Posterior cingulate gyrus (tissue), 11 donors: ENCODE results near the gene SMAD4.
A peak's percentile ranks its signal among the peaks of the same experiment; 100 is the strongest.
"Not testable (repeated sequence)": the region's sequence is repeated elsewhere in the genome, so short reads cannot be mapped to it uniquely, and the experiment has no call there.

ENCODE experiments used
- DNase-seq, 10 donors: peaks; one replicate each; pipeline versions ENCODE4 v3.0.0 to v3.0.0-alpha.2; 2020 to 2021; ENCODE audit warnings: mixed read lengths in 3 of 10
- intact Hi-C: fragments of 100-400 bp; cut with DNase I; formaldehyde crosslinking; loops from one replicate; pipeline ENCODE4 v1.15.1; 2023

Gene SMAD4

DNA sequence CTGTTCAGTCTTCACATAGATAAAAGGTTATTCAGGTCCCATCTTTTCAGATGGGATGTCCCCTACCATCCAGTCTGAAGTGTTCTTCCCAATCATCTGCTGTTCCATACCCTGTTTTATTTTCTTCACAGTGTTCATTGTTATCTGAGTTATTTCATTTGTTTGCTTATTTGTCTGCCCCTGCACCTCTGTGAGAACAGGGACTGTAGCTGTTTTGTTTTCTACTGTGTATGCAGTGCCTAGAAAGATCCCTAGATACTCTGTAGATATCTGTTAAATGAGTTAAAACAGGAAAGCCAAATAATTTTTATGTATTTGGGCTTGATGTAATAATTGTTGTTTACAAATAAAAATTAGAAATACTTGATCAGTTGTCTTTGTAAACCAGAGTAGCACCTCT lies 34.2 kb downstream of the SMAD4 start:
- intact Hi-C loops: no loop called here
- no peak for DNase-seq

GRCh38 chr18:51066273-51066672 lies 36.3 kb downstream of the SMAD4 start:
- intact Hi-C loops: no loop called here
- DNase-seq: no peak

DNA sequence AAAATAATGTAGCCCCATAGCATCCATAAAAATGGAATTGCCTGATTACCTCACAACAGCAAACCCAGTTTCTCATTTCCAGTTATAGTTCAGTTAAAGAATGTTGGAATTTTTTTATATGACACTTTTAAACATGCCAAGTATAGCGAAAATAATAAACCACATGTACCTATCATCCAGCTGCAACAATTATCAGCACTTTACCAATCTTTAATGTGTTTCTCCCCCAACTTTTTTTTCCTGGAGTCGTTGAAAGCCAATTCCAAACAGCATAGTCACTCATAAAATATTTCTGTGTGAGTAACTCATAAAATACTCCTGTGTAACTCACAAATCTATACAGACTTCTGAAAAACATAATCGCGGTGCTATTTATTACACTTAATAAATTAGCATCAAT lies 38.1 kb downstream of the SMAD4 start:
- DNase-seq: no peak
- intact Hi-C loops: no loop called here

DNA sequence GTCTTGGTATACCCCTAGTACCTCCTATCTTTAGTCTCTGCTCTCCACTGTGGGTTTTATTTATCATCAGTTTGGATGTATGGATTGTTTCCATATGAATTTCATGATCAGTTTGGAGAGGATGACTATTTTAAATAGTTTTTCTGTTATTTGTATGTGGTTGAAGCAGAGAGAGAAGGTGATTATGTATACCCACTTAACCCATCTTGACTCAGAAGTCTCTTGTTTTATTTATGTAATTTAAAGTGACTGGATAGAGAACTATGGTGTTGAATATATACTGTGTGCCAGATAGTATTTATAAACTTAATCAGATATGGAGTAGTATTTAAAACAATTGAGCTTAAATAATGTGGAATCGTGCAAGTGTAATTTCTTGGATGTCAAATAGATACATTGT lies 39.9 kb downstream of the SMAD4 start:
- intact Hi-C loops: no loop called here
- DNase-seq: no peak

DNA sequence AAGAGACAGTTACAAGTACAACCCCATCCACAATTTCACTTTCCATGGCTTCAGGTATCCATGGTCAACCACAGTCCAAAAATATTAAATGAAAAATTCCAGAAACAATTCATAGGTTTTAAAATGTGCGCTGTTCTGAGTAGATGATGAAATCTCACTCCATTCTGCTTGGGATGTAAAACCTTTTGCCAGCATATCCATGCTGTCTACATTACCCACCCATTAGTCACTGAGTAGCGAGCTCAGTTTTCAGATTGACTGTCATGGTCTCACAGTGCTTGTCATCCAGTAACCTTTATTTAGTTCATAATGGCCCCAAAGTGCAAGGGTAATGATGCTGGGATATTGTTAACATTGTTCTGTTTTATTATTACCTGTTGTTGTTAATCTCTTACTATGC lies 40.5 kb downstream of the SMAD4 start:
- intact Hi-C loops: no loop called here

GRCh38 chr18:51072586-51073313 lies 42.7 kb downstream of the SMAD4 start:
- intact Hi-C loops: no loop called here
- DNase-seq: no peak

More for the DNA sequence above, 40.5 kb downstream of the SMAD4 start:
- DNase-seq: no peak

GRCh38 chr18:51074605-51075004 lies 44.6 kb downstream of the SMAD4 start:
- intact Hi-C loops: no loop called here
- DNase-seq: no peak

DNA sequence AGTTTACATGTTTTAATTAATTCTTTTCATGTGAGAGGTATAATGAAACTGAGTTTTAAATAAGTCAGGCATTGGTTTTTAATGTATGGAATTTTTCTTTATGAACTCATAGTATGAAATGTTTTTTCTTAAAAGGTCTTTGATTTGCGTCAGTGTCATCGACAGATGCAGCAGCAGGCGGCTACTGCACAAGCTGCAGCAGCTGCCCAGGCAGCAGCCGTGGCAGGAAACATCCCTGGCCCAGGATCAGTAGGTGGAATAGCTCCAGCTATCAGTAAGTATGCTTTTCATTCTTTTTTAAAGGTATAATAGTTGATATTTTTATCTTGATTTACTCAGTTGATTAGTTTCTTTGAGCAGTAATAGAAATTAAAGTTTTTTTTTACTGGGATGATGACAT lies 46.5 kb downstream of the SMAD4 start:
- intact Hi-C loops: no loop called here
- peak in 1 of 10 donors; percentile 82 for DNase-seq

DNA sequence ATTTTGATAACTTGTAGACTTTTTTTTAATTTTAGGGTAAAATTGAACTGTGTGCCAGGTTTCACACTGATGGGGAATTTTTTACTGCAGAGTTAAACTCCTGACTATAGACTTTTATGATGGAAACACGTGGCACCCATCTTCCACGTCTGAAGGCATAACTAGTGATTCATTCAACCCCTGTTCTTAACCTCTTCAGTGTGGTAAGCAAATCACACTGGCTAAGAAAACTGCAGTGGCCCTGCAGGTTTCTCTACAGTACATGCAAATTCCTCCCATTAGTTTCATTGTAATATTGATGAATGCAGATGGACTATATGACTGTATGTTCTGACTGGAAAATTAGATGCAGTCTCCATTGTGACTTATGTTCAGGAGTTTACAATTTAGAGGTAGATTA lies 47.2 kb downstream of the SMAD4 start:
- intact Hi-C loops: no loop called here
- DNase-seq: no peak

DNA sequence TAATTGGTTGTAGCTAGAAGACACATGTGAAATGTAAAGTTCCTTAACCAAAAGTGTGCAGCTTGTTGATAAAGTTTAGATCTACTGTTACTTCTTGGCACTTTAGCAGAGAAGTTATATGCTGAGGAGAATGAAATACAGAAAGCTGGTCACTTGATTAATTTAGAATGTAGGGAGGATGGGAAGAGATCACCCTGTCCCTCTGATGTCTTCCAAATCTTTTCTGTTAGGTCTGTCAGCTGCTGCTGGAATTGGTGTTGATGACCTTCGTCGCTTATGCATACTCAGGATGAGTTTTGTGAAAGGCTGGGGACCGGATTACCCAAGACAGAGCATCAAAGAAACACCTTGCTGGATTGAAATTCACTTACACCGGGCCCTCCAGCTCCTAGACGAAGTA lies 48.0 kb downstream of the SMAD4 start:
- no peak for DNase-seq
- intact Hi-C loops: no loop called here

- no peak for DNase-seq
- intact Hi-C loops: no loop called here
Observed at GRCh38 chr18:51082571-51083267, 52.7 kb downstream of the SMAD4 start.

DNA sequence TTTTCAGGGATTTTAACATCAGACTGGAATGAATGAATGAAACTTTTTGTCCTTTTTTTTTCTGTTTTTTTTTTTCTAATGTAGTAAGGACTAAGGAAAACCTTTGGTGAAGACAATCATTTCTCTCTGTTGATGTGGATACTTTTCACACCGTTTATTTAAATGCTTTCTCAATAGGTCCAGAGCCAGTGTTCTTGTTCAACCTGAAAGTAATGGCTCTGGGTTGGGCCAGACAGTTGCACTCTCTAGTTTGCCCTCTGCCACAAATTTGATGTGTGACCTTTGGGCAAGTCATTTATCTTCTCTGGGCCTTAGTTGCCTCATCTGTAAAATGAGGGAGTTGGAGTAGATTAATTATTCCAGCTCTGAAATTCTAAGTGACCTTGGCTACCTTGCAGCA lies 53.4 kb downstream of the SMAD4 start:
- intact Hi-C loops: no loop called here
- DNase-seq: no peak

DNA sequence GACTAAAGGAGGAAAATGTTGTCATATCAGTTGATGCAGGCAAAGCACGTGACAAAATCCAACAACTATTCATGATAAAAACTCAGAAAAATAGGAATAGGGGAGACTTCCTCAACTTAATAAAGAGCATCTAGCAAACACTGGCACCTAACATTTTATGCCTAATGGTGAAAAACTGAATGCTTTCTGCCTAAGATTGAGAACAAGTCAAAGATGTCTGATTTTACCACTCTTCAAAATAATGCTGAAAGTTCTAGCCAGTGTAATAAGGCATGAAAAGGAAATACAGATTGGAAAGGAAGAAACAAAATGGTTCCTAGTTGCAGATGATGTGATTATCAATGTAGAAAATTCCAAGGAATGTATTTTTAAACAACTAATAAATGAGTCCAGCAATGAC lies 58.4 kb downstream of the SMAD4 start:
- DNase-seq: no peak
- intact Hi-C loops: no loop called here

DNA sequence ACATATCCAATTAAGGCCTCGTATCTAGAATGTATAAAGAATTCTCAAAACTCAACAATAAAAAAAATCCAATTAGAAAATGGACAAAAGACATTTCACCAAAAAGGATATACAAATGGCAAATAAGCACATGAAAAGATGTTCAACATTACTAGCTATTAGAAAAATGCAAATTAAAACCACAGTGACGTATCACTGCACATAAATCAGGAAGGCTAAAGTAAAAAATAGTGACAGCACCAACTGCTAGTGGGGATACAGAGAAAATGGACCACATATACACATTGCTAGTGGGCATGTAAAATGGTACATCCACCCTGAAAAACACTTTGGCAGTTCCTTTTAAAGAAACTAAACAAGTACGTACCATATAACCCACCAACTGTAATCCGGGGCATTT lies 59.7 kb downstream of the SMAD4 start:
- no peak for DNase-seq
- intact Hi-C loops: no loop called here

GRCh38 chr18:51091270-51091669 lies 61.3 kb downstream of the SMAD4 start:
- intact Hi-C loops: no loop called here
- DNase-seq: no peak

- no peak for DNase-seq
- intact Hi-C loops: no loop called here
Observed at GRCh38 chr18:51092117-51092516, 62.1 kb downstream of the SMAD4 start.

DNA sequence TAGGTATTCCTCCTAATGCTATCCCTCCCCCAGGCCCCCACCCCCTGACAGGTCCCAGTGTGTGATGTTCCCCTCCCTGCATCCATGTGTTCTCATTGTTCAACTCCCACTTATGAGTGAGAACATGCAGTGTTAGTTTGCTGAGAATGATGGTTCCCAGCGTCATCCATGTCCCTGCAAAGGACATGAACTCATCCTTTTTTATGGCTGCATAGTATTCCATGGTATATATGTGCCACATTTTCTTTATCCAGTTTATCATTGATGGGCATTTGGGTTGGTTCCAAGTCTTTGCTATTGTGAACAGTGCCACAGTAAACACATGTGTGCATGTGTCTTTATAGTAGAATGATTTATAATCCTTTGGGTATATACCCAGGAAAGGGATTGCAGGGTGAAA lies 63.0 kb downstream of the SMAD4 start:
- DNase-seq, intact Hi-C loops: not testable (repeated sequence)

DNA sequence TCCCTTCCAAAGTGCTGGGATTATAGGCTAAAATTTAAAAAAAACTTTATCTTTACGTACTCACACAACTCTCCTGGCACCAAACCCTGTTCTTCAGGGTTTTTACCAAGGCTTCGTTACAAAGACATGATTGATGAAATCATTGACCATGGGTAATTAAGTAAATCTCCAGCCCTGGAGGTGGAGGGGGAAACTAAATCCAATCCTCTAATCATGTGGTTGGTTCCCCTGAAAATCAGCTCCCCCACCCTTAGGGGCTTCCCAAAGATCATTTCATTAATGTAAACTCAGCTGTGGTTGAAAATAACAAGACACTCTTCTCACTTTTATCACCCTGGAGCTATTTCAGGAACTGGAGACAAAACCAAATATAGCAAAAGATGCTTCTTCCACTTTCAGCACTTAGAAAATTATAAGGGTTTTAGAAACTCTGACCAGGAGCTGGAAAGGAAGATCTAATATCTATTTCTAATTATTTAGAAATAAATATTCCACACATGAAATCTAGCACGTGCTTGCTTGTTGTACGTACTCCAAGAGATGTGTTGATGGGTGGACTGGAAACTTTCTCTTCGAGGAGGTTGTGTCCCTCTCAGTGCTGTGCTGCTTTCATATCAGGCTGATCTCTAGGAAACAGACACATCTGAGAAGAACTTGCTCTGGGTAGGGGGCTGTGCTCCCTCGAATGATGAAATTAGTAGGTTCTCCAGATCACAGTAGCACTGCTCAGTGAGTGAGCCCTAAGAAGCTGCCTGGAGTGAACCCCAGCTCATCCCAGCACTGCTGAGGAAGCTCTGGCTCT lies 67.2 kb downstream of the SMAD4 start:
- intact Hi-C loops: no loop called here

GRCh38 chr18:51098082-51098481 lies 68.1 kb downstream of the SMAD4 start:
- DNase-seq: no peak
- intact Hi-C loops: no loop called here

More for the DNA sequence above, 67.2 kb downstream of the SMAD4 start:
- DNase-seq: no peak

DNA sequence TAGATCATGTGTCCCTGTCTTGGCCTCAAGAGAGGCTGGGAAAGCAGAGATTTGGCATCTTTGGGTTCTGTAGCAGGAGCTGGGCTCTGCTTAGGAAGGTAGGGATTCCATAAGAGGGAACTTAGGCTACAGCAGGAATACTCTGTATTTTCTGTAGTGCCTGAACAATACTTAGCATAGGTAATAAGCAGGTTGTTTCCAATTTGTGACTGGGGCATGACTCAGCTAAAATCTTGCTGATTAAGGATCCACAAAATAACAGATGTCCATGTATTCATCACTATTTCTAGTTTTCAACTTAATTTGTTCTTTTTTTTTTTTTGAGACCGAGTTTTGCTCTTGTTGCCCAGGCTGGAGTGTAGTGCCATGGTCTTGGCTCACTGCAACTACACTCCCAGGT lies 68.5 kb downstream of the SMAD4 start:
- intact Hi-C loops: no loop called here
- no peak for DNase-seq

GRCh38 chr18:51100385-51101120 lies 70.5 kb downstream of the SMAD4 start:
- DNase-seq: no peak
- intact Hi-C loops: no loop called here
